HL-60 (cell line): ENCODE measurements around the gene IQSEC1.

Source experiments
- DNase-seq, 2 experiments: peaks; one replicate each; pipeline ENCODE4 v3.0.0-alpha.2; 2010 to 2020; ENCODE audit warnings: low read depth in 1 of 2, low spot score in 1 of 2
- H3K27ac ChIP-seq: fragments of 250-450 bp; sonication (Bioruptor Pico); replicated peaks from 2 replicates; pipeline ENCODE4 v1.5.1; 2020; ENCODE audit warnings: mild to moderate bottlenecking, moderate library complexity
- H3K27me3 ChIP-seq: fragments of 250-450 bp; sonication (Bioruptor Pico); 2 replicates; pipeline ENCODE4 v1.5.1; 2021; ENCODE audit warnings: mild to moderate bottlenecking, moderate library complexity; ENCODE audit not compliant: insufficient read depth, poor library complexity, severe bottlenecking
- H3K4me3 ChIP-seq: replicated peaks from 2 replicates; pipeline ENCODE4 v1.5.1; 2011; ENCODE audit warnings: mild to moderate bottlenecking, control low read depth, low read length; ENCODE audit not compliant: insufficient read depth
- CTCF ChIP-seq: IDR thresholded peaks from one replicate; pipeline ENCODE4 v1.5.1; 2011; ENCODE audit warnings: low read length, control low read depth, inconsistent platforms; ENCODE audit not compliant: insufficient read depth
- GABPA ChIP-seq: IDR thresholded peaks from 2 replicates; pipeline ENCODE4 v1.6.1; 2012; ENCODE audit warnings: low read depth
- POLR2AphosphoS5 ChIP-seq: IDR thresholded peaks from 2 replicates; pipeline ENCODE4 v1.6.1; 2012; ENCODE audit warnings: low read depth
- REST ChIP-seq: IDR thresholded peaks from 2 replicates; pipeline ENCODE4 v1.6.1; 2012; ENCODE audit warnings: low read depth; ENCODE audit not compliant: insufficient replicate concordance
- SPI1 ChIP-seq: IDR thresholded peaks from 2 replicates; pipeline ENCODE4 v1.6.1; 2012; ENCODE audit warnings: low read depth, mild to moderate bottlenecking, borderline replicate concordance

IQSEC1 gene

DNA sequence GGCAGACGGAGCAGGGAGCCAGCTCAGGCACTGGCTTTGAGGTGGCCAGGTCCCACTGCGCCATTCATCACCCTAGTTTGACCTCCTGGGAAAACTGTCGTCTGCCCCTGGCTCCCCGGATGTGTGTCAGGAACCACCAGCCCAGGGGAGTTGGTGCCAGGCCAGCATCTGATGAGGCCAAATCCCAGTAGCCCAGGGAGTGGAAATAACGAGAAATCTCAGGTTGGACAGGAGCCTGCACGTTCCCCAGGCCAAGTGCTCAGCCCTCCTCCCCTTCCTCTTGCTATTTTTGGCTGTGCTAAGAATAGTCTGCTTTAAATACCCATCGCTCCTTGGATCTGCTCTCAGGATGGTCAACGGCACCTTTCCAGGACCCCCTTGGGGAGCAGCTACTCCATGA is 138.8 kb downstream of the IQSEC1 start:
- TF ChIP-seq GABPA (no peak), REST (no peak), SPI1 (no peak), CTCF (no peak), POLR2AphosphoS5 (no peak)
- Histone ChIP-seq H3K27ac (no peak overlapping the region), H3K4me3 (no peak overlapping the region), H3K27me3 (no peaks in the 10 kb centered on the region)
- no peak for DNase-seq

- Histone ChIP-seq H3K27ac (no peak overlapping the region), H3K4me3 (no peak overlapping the region), H3K27me3 (no peaks in the 10 kb centered on the region)
- no peak for DNase-seq
- TF ChIP-seq SPI1: no peak
- no peak for TF ChIP-seq REST
- no peak for TF ChIP-seq GABPA
- TF ChIP-seq POLR2AphosphoS5: no peak
- TF ChIP-seq CTCF: no peak
Observed at GRCh38 chr3:12933901-12934300, 139.3 kb downstream of the IQSEC1 start.

DNA sequence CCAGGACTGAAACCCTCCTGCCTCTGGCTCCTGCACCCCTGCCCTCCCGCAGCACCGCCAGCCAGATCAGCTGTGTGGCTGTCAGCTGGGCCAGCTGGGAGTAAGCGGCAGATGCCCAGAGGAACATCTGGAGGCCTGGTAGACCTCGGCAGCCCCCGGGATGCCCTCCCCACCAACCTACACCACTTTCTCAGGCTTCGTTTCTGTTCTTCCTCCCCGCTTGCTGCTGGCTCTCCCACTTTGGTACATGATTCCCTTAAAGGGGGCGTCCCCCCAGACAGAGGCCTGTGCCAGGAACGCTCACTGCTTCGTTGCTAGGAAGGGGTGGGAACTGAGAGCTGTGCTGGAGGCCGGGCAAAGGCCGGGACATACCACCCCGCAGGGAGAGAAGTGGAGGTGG is 140.5 kb downstream of the IQSEC1 start:
- DNase-seq: no peak
- Histone ChIP-seq H3K27ac (no peak overlapping the region), H3K4me3 (no peak overlapping the region), H3K27me3 (no peaks in the 10 kb centered on the region)
- no peak for TF ChIP-seq CTCF
- no peak for TF ChIP-seq POLR2AphosphoS5
- no peak for TF ChIP-seq REST
- no peak for TF ChIP-seq SPI1
- TF ChIP-seq GABPA: no peak
